Measurements from ENCODE around the gene BRMS1L.
"Not testable (repeated sequence)": the region's sequence is repeated elsewhere in the genome, so short reads cannot be mapped to it uniquely, and the experiment has no call there.

BRMS1L gene

GRCh38 chr14:35821564-35822411 is 4.3 kb upstream of the BRMS1L start:
- DNase-seq (ENCODE audit: low spot score): peak; percentile 50

GRCh38 chr14:35822501-35822900 is 3.6 kb upstream of the BRMS1L start:
- DNase-seq (ENCODE audit: low spot score): no peak

- not testable (repeated sequence) for DNase-seq (ENCODE audit: low spot score)
Measured at GRCh38 chr14:35824446-35825165, 1.5 kb upstream of the BRMS1L start.

- DNase-seq (ENCODE audit: low spot score): no peak
Measured at GRCh38 chr14:35825968-35826217, 245 bp upstream of the BRMS1L start.

- no peak for DNase-seq (ENCODE audit: low spot score)
Measured at GRCh38 chr14:35826952-35827416, 846 bp downstream of the BRMS1L start.

GRCh38 chr14:35827678-35828472 is 1.7 kb downstream of the BRMS1L start:
- no peak for DNase-seq (ENCODE audit: low spot score)

GRCh38 chr14:35829449-35829848 is 3.3 kb downstream of the BRMS1L start:
- no peak for DNase-seq (ENCODE audit: low spot score)

GRCh38 chr14:35835208-35835982 is 9.3 kb downstream of the BRMS1L start:
- DNase-seq (ENCODE audit: low spot score): no peak

GRCh38 chr14:35841704-35842103 is 15.6 kb downstream of the BRMS1L start:
- not testable (repeated sequence) for DNase-seq (ENCODE audit: low spot score)

- not testable (repeated sequence) for DNase-seq (ENCODE audit: low spot score)
Measured at GRCh38 chr14:35842245-35842644, 16.1 kb downstream of the BRMS1L start.

GRCh38 chr14:35844494-35844893 is 18.4 kb downstream of the BRMS1L start:
- DNase-seq (ENCODE audit: low spot score): no peak

GRCh38 chr14:35847636-35848035 is 21.5 kb downstream of the BRMS1L start:
- no peak for DNase-seq (ENCODE audit: low spot score)

GRCh38 chr14:35849122-35849521 is 23.0 kb downstream of the BRMS1L start:
- no peak for DNase-seq (ENCODE audit: low spot score)

- no peak for DNase-seq (ENCODE audit: low spot score)
Measured at GRCh38 chr14:35851823-35852222, 25.7 kb downstream of the BRMS1L start.

GRCh38 chr14:35853225-35853624 is 27.1 kb downstream of the BRMS1L start:
- DNase-seq (ENCODE audit: low spot score): no peak

GRCh38 chr14:35854696-35855270 is 28.6 kb downstream of the BRMS1L start:
- DNase-seq (ENCODE audit: low spot score): no peak

GRCh38 chr14:35855876-35856481 is 29.8 kb downstream of the BRMS1L start:
- peak; percentile 51 for DNase-seq (ENCODE audit: low spot score)

GRCh38 chr14:35858521-35859209 is 32.5 kb downstream of the BRMS1L start:
- DNase-seq (ENCODE audit: low spot score): no peak

- no peak for DNase-seq (ENCODE audit: low spot score)
Measured at GRCh38 chr14:35861204-35861868, 35.2 kb downstream of the BRMS1L start.

Data from D341Med (cell line).